GM19193 (cell line): ENCODE measurements around the gene RBP5.

ENCODE experiments used
- POLR2A ChIP-seq: IDR thresholded peaks from 4 replicates; pipeline ENCODE4 v1.6.1; 2011; ENCODE audit not compliant: insufficient read depth, insufficient read length; ENCODE audit errors: extremely low read depth

RBP5 gene

GRCh38 chr12:7152818-7153217 is 24.1 kb upstream of the RBP5 start:
- no peak for TF ChIP-seq POLR2A

- no peak for TF ChIP-seq POLR2A
These were observed 22.8 kb upstream of the RBP5 start for GRCh38 chr12:7151532-7151931.

DNA sequence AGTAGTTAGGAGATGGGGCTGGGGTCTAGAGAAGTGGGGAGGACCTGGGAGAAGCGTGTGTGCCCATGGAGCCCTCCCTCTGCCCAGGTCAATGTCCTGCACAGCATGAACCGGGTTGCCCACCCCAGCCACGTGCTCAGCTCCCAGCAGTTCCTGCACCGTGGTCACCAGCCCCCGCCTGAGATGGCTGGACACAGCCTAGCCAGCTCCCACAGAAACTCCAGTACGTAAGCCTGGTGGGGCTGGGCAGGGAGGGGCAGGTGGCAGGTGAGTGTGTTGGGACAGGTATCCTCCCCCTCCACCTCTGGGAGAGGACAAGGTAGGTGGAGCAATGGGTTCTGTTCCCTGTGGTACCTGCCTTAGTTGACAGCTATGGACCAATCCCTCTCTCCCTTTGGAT is 22.2 kb upstream of the RBP5 start:
- TF ChIP-seq POLR2A = no peak

- TF ChIP-seq POLR2A = no peak
These were observed 21.7 kb upstream of the RBP5 start for GRCh38 chr12:7150356-7150755.

DNA sequence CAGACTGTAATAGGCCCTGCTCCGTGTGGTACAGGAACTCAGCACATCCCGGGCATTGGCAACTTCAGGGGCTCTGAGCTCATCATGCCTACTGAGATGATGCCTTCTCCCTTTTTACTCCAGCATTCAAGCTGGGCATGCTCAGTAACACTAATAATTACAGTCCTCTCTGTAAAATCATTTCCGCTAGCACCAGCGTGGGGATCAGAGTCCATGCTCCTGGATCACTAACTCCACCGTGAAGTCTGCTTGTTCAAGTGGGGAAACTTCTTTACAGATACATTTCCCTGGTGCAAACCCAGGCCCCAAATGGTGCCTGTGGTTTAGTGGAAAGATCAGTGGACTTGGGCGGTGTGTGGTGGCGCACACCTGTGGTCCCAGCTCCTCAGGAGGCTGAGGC is 18.2 kb upstream of the RBP5 start:
- TF ChIP-seq POLR2A = no peak

- TF ChIP-seq POLR2A = no peak
These were observed 17.5 kb upstream of the RBP5 start for GRCh38 chr12:7146228-7146627.

DNA sequence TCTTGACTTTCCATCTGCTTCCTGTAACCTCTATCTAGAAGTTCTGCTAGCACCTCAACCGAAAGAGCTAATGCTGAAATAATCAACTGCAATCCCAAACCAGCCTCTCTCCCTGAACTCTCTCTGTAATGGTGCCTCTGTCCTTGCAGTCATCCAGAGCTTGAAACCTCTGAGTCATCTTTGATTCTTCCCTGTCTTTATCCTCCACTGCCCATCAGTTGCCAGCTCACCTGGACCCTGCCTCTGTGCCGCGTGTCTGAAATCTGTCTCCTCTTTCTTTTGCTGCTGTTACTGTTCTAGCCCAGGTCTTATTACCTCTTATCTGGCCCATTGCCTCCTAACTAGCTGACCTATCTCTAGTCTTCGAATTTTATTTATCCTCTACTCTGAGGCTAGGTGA is 17.0 kb upstream of the RBP5 start:
- no peak for TF ChIP-seq POLR2A

DNA sequence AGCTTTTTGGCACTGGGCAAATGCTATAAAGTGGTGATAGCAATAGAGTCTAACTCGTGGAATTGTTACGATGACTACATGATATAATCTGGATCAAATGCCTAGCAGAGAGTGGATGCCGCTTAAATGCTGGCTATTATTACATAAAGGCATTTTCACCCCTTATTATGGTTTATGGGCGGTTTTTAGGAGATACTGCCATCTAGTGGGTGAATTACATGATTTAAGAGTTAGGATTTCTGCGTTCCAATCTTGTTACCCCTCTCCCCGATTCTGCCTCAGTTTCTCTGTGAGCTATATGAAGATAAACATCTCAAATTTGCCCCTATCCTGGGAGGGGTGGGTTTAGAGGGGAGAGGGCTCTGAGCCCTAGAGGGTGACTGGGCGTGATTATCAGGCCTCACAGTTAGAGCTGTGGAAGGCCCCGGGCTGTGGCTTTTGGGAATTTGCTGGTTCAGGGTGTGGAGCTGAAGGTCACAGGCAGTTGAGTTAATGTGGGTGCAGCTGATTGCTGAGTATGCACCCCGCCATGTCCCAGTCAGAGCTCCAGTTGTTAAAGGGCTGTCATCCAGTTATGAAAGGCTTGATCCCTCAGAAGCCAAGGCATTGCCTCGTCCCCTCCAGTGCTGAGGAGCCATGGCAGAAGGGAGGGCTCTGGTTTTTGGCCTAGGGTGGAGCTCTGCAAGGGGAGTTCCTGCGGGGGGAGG is 15.9 kb upstream of the RBP5 start:
- no peak for TF ChIP-seq POLR2A

DNA sequence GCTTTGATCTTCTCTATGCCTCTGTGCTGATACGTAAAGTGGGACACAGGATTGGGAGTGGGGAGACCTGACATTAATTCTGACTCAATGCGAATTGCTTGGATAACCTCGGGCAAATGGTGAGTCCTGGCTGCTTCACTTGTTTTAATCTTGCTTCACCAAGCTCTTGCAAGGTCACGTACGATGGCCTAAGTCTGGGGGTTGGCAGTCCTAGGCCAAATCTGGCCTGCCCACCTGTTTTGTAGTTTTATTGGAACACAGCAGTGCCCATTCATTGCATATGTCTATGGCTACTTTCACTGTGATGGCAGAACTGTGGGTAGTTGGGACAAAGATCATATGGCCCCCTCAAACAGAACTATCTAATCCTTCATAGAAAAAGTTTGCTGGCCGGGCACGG is 14.9 kb upstream of the RBP5 start:
- TF ChIP-seq POLR2A = no peak

- TF ChIP-seq POLR2A = no peak
These were observed 14.2 kb upstream of the RBP5 start for GRCh38 chr12:7142809-7143465.

DNA sequence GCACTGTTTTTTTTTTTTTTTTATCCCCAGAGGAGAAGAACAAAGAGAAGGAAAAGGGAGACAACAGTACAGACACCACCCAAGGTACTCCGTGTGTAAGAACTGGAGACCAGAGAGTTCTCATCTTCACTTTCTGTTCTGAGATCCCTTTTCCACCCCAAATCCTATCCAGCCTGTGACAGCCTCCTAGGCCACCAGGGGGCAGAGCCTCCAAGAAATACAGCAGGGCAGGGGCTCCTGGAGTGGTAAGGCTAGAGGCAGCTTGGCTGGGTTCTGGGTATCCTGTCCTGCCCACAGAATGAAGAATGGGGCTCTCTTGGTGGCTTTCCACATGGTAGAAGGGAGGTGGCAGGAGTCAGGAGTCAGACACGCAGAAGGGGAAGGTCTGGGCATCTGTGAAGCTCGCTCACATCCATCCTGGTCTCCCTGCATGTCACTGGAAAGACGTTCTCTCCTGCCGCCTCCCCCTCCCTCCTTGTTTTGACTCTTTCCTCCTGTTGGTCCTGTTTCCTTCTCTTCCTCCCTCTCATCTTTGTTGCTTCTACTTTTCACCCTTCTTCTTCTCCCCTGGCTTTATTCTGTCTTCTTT is 13.5 kb upstream of the RBP5 start:
- no peak for TF ChIP-seq POLR2A

DNA sequence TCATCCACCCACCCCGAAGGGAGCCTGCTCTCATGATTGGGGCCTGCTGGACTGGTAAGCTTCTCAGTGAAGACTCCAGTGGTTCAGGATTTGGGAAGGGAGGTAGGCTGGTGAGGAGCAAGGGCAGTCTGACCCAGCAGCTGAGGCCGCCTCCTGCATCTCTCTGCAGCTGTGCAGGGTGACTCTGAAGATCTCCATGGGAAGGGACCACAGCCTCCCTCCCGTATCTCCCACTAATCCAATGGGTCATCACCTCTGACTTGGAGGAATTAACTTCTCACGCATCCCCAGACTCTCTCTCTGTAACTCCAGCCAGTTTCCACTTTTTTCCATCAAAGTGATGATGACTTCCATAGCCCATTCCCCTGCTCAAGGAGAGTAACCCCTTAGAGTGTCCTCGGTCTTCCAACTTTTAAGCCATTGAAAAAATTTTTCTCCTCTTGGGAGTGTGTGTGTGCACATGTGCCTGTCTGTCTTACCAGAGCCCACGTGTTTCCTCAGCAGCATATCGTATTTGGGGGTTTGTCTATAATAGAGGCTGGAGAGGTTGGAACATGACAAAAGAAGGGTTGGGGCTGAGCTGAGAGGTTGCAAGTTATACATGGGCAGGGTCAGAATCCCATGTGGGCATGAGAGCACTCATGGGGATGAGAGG is 12.8 kb upstream of the RBP5 start:
- TF ChIP-seq POLR2A = no peak

- TF ChIP-seq POLR2A = no peak
These were observed 10.5 kb upstream of the RBP5 start for GRCh38 chr12:7139200-7139599.

DNA sequence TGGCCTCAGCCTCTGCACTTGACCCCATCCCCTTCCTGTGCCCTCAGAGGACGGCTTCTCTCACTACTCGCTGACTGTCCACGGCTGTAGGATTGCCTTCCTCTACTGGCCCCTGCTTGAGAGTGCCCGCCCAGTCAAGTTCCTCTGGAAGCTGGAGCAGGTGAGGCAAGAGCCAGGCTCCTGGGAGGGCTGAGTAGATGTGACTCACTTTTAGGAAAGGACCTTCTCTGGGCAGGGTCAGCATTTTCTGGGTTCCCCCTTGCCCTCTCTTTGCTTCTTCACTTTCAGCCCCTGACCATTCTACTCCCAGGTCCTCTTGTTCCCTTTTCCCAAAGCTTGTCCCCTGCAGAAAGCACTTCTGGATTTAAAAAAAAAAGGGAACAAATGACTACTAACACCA is 9.2 kb upstream of the RBP5 start:
- TF ChIP-seq POLR2A = no peak

DNA sequence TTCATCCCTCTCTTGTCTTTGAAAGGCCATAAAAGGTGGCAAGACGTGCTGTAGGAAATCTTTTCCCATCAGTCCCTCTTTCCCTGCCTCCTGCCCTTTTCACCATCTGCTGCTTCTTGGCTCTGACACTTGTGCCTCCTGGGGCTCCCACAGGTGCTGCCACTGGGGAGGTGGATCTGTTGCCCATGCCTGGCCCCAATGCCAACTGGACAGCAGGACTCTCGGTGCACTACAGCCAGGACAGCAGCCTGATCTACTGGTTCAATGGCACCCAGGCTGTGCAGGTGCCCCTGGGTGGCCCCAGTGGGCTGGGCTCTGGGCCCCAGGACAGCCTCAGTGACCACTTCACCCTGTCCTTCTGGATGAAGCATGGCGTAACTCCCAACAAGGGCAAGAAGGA is 8.0 kb upstream of the RBP5 start:
- no peak for TF ChIP-seq POLR2A

- TF ChIP-seq POLR2A = no peak
These were observed 7.4 kb upstream of the RBP5 start for GRCh38 chr12:7136071-7136470.

DNA sequence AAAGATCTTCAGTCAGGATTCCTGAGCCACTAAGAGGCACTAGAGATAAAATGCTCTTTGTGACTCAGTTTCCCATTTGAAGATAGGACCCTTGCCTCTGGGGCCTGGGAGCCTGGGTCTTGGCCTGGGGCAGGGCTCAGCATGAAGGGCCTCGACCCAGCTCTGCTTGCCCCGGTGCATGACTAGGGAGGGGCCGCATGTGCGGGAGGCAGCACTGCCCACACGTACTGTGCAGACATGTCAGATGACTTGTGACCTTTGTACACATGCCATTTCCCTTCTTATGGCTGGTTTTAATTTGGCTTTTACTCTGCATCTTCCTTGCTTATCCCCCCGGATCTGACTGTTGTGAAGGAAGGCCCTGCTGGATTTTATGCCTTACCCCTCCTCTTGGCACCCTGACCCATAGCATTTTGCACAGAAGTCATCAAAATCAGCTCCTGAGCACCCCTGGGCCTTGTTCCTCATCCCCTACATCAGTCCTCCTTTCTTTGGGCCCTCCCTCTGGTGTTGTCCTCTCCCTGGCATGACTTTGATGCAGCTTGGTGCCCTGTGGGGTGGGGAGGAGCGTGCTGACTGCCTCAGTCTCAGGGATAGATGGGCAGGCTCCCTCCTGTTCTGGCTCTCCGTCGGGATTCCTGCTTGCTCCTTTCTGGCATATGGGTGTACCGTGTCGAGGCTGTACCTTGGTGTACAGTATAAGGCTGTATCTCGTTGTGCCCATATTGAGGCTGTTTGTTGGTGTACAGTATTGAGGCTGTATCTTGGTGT is 5.9 kb upstream of the RBP5 start:
- TF ChIP-seq POLR2A = peak; percentile 16
